ENCODE data around the gene ZFAND2B.

The ZFAND2B gene

DNA sequence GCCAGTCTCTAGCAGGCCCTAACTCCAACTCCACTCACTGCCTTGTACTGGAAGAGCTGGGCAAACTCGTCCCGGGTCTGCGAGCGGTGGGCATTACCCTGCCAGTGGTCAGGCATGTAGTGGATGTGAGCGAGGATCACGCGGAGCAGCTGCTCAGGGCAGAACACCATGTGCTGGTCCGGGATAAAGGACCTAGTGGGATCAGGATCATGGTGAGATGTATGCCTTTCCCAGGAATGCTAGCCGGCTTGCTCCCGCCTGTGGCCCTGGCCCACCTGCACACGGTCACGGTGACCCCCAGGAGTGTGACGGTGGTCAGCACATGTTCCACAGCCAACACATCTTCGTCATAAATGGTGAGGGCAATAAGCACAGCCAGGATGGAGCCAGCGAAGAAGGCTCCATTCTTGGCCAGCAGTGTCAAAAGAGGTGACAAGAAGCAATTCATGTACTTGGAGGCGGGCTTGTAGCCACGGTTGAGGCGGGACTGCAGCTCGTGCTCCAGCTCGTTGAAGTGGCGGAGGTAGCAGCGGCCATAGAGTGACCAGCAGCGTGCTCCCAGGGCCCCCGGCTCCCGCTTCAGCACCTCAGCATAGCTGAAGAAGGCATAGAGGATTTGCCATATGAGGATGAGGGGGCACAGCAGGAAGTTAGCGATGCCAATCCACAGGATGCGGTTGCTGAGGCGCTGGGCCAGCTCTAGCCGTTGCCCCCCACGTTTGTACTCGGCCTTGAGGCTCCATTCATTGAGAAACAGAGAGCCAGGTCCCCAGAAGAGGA, 17.4 kb downstream of the ZFAND2B start:
- H3K4me3 ChIP-seq (replicated peaks; ENCODE audit: low read depth, low read length): no peak overlapping the region
- DNase-seq (ENCODE audit: extremely low read depth, low read depth): no peak
- TF ChIP-seq, protein P1, sequence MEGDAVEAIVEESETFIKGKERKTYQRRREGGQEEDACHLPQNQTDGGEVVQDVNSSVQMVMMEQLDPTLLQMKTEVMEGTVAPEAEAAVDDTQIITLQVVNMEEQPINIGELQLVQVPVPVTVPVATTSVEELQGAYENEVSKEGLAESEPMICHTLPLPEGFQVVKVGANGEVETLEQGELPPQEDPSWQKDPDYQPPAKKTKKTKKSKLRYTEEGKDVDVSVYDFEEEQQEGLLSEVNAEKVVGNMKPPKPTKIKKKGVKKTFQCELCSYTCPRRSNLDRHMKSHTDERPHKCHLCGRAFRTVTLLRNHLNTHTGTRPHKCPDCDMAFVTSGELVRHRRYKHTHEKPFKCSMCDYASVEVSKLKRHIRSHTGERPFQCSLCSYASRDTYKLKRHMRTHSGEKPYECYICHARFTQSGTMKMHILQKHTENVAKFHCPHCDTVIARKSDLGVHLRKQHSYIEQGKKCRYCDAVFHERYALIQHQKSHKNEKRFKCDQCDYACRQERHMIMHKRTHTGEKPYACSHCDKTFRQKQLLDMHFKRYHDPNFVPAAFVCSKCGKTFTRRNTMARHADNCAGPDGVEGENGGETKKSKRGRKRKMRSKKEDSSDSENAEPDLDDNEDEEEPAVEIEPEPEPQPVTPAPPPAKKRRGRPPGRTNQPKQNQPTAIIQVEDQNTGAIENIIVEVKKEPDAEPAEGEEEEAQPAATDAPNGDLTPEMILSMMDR (IDR thresholded peaks at IDR 0.05; ENCODE audit: low read depth, low read length, missing control alignments): no peak

DNA sequence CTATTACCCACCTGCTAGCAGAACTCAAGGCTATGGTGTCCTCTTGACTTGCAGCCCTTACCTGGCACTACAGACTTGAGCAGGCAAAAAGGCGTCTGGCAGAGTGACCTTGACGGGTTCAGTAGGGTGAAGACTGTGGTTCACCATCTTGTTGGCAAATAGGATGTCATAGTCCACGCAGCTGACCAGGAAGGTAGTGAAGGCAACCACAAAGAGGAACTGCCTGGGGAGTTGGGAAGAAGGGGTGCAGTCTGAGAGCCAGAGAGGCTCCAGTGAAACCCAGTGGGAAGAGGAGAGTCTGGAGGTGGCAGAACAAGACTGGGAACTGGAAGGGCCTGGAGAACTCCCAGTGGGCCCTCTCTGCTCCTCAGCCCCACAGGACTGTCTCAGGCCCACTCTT, 18.8 kb downstream of the ZFAND2B start:
- TF ChIP-seq, protein P1 (IDR thresholded peaks at IDR 0.05; ENCODE audit: low read depth, low read length, missing control alignments): no peak

DNA sequence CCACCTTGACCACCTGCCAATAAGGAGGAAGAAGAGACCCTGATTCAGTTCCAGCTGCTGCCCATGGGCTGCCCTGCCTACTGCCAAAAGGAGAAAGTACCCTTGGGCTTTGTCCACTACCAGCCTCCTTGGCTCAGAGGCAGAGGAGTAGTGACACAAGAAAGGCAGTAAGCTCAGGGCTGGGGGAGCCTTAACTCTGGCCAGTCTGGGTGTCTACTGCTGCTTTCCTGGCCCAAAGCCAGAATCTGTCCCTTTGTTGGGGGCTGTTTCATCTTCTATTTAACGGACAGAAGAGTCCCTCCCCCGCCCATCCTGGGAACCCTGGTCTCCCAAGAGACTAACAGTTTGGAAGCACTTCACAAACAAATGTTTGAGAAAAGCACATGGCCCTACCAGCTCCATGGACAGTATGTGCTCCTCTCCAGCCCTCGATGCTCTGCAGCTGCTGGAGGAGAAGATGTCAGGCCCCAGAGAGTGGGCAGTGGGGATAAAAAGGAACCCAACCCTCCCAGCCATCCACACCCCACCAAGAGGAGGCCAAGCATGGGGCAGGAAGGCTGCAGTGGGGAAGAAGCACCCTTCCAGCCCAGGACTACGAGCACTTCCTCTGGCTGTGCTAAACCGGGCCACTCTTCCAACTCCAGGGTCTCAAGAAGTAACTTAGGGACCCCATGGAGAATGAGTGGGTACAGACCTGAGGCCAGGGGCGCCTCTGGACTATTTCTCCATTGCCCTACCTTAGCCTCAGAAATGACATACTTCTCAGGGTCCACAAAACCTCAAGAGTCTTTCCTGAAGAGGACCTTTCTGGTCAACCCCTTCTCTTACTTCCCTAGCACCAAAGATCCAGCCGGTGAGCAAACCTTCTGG, 21.7 kb downstream of the ZFAND2B start:
- no peak for DNase-seq (ENCODE audit: extremely low read depth, low read depth)
- H3K4me3 ChIP-seq (replicated peaks; ENCODE audit: low read depth, low read length): peak overlapping the region; percentile 89
- TF ChIP-seq, protein P1 (IDR thresholded peaks at IDR 0.05; ENCODE audit: low read depth, low read length, missing control alignments): no peak

More for the DNA sequence above, 18.8 kb downstream of the ZFAND2B start:
- no peak overlapping the region for H3K4me3 ChIP-seq (replicated peaks; ENCODE audit: low read depth, low read length)
- no peak for DNase-seq (ENCODE audit: extremely low read depth, low read depth)

DNA sequence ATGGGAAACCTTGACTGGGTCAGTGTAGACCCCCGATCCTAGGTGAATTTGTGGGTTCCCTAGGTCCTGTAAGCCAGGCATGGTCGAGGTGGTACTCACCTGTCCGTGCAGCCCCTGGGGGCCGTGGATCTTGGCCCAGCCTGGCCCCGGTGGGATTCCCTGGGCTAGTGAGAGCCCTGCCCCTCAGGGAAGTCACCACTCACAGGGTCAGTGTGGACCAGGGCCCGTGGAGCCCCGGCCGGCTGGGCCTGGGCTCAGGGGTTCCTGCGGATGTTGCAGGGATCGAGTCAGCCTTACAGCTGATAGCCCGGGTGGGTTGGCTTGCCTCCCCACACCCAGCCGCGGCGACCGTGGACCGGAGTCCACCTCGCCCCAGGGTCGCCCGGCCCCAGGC, 22.3 kb downstream of the ZFAND2B start:
- DNase-seq (ENCODE audit: extremely low read depth, low read depth): no peak
- H3K4me3 ChIP-seq (replicated peaks; ENCODE audit: low read depth, low read length): peak overlapping the region; percentile 89
- TF ChIP-seq, protein P1 (IDR thresholded peaks at IDR 0.05; ENCODE audit: low read depth, low read length, missing control alignments): no peak

DNA sequence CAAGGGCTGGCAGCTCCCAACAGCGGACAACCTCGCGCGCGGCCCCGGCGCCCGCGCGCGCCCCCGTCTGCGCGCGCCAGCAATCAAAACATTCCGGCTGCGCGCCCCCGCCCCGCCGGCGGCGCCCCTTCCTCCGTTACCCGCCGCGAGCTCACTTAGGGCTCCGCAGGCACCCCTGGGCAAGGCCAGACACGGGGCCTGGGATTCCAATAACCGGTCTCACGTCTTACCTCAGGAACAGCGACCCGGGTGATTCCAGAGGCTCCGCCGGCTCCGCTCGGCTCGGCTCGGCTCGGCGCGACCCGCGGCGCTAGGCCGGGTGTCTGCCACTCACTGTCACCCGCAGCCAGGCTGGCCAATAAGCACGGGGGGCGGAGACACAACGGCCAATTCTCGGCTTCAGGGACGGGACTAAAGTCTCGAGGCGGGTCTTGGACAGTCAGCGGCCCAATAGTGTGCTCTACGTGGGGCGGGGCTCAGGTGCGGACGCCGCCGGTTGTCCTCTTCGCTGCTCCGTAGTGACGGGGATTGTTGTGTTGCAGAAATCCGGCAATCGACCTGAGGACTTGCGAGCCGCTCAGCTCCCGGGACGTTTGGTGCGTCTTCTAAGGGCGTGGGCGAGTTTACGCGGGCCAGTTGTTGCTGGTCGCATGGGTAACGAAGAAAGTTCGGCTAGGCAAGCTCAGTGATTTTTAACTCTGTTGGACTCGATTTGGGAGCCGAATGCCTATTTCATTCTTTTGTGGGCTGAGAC, 22.9 kb downstream of the ZFAND2B start, which contains the start of the genes ANKZF1 and ATG9A:
ANKZF1 (plus strand) TSS at position 502 of the 754 bp plus-strand sequence. CDS start 452 bp downstream, outside the sequence.
ATG9A (minus strand) TSS at position 332 of the 754 bp plus-strand sequence. CDS start 1,612 bp downstream, outside the sequence.
- DNase-seq (ENCODE audit: extremely low read depth, low read depth): peak; percentile 93
- TF ChIP-seq, protein P1 (IDR thresholded peaks at IDR 0.05; ENCODE audit: low read depth, low read length, missing control alignments): no peak
- H3K4me3 ChIP-seq (replicated peaks; ENCODE audit: low read depth, low read length): peak within 1 kb of the TSS; percentile 89

DNA sequence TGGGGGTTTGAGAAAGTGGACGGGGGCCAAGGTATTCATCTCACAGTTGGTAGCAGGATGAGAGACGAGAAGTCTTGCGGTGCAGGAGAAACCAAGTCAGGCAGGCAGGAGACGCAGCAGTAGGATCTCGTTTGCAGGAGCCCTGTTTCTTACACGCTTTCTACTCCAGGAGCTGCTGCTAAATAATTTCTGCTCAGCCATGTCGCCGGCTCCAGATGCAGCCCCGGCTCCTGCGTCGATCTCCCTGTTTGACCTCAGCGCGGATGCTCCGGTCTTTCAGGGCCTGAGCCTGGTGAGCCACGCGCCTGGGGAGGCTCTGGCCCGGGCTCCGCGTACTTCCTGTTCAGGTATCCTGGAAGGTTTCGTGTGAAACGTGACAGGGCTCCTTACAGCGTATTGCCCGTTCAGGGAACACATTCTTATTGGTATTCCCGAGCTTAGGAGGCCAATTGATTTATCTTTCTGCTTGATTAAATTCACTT, 23.5 kb downstream of the ZFAND2B start:
- peak overlapping the region; percentile 89 for H3K4me3 ChIP-seq (replicated peaks; ENCODE audit: low read depth, low read length)
- no peak for DNase-seq (ENCODE audit: extremely low read depth, low read depth)
- TF ChIP-seq, protein P1 (IDR thresholded peaks at IDR 0.05; ENCODE audit: low read depth, low read length, missing control alignments): no peak
